Transverse colon (tissue), 4 donors: ENCODE results near the gene EBLN2. TPM values are rescaled to one million over a fixed set of nuclear protein-coding genes. Genes with fewer than 3 reads are reported as not detected.
A peak's percentile ranks its signal among the peaks of the same experiment; 100 is the strongest.

Source experiments
- DNase-seq: peaks from one replicate; pipeline ENCODE4 v3.0.0-alpha.2; 2019
- H3K27ac ChIP-seq, 4 donors: fragments of 200-600 bp; sonication (generic); 2 replicates each; pipeline ENCODE4 v1.5.1; 2016 to 2018; ENCODE audit warnings: inconsistent platforms in 4 of 4
- H3K27me3 ChIP-seq: fragments of 200-600 bp; sonication (generic); 2 replicates; pipeline ENCODE4 v1.5.1; 2017; ENCODE audit warnings: inconsistent platforms
- H3K36me3 ChIP-seq, 4 donors: fragments of 200-600 bp; sonication (generic); 2 replicates each; pipeline ENCODE4 v1.5.1; 2017 to 2019; ENCODE audit warnings: inconsistent platforms in 4 of 4
- H3K4me1 ChIP-seq, 4 donors: fragments of 200-600 bp; sonication (generic); 2 replicates each; pipeline ENCODE4 v1.5.1; 2017 to 2020; ENCODE audit warnings: inconsistent platforms in 4 of 4
- H3K4me3 ChIP-seq, 4 donors: fragments of 200-600 bp; sonication (generic); 1 replicate in 1 of 4; 2 replicates in 3 of 4; pipeline versions ENCODE4 v1.5.1 to v1.6.1; 2017 to 2019; ENCODE audit warnings: inconsistent platforms in 4 of 4
- H3K9me3 ChIP-seq, 2 donors: fragments of 200-600 bp; sonication (generic); 2 replicates each; pipeline ENCODE4 v1.5.1; 2017 to 2019; ENCODE audit warnings: inconsistent platforms in 2 of 2
- EP300 ChIP-seq: sonication (generic); formaldehyde crosslinking; IDR thresholded peaks from one replicate; pipeline ENCODE4 v1.6.1; 2017; ENCODE audit warnings: antibody characterized with exemption, low read depth
- POLR2A ChIP-seq: fragments of 450-650 bp; IDR thresholded peaks from one replicate; pipeline ENCODE4 v1.6.1; 2016; ENCODE audit warnings: antibody characterized with exemption, mild to moderate bottlenecking, moderate library complexity
- POLR2AphosphoS5 ChIP-seq, 3 donors: sonication (generic); formaldehyde crosslinking; IDR thresholded peaks; one replicate each; pipeline ENCODE4 v1.6.1; 2016; ENCODE audit warnings: antibody characterized with exemption in 3 of 3
- WGBS, 2 donors: methylation state at CpG; one replicate each; pipeline ENCODE4 v1.1.5; 2018; ENCODE audit warnings: low coverage in 1 of 2; 5-methylcytosine and 5-hydroxymethylcytosine counted together
- in situ Hi-C, 4 donors: fragments of 200-750 bp; cut with MboI; loops; one replicate each; pipeline versions ENCODE4 v1.15.0 to v1.15.1; 2017; ENCODE audit warnings: low sequenced_read_pairs in 3 of 4, low pct_ligation_motif_present in 1 of 4, low pct_unique_long_range_greater_than_20kb in 1 of 4
- intact Hi-C: fragments of 100-400 bp; cut with DNase I; formaldehyde crosslinking; loops from one replicate; pipeline ENCODE4 v1.15.1; 2023; ENCODE audit warnings: low total_unique reads
- total RNA-seq, 4 donors: library from RNA; depleted of rRNA; stranded (reverse); fragments of >200 nt; gene quantifications; one replicate each; pipeline ENCODE4 v1.1.0, GENCODE V29; 2016
- TF ChIP-seq, protein P1 (sequence below), 5 experiments: fragments of 200-600 bp in 3 of 5; fragments of 450-650 bp in 2 of 5; sonication (generic) in 3 of 5; IDR thresholded peaks; 1 replicate in 2 of 5; 2 replicates in 3 of 5; pipeline ENCODE4 v1.5.1; 2016 to 2017; ENCODE audit warnings: antibody characterized with exemption in 5 of 5, inconsistent platforms in 3 of 5, mild to moderate bottlenecking in 2 of 5, moderate library complexity in 1 of 5

The EBLN2 gene
- total RNA-seq, 4 donors from 2014 or later: 4.5 to 19.4 (median 13.7) TPM

- in situ Hi-C loops: loop anchor here in 2 of 4 donors (25.0 kb wide), 3 partner anchors 116 to 1341 kb away; partner anchors contain the start of gene SHQ1 (in 1 of the 2)
- Histone ChIP-seq H3K4me1 (peaks cover 8 to 36% (median 29%) of the 10 kb centered on the region in 4 donors), H3K27me3 (no peaks in the 10 kb centered on the region), H3K36me3 (peaks cover 0 to 10% (median 0%) of the 10 kb centered on the region in 4 donors), H3K27ac (peak overlapping the region; percentile 66 to 70 (median 68)), H3K4me3 (no peak overlapping the region), H3K9me3 (no peaks in the 10 kb centered on the region)
- 33 to 38% methylated on average over 2 of the region's 2 CpGs for WGBS, 2 donors
- intact Hi-C loops: no loop called here
- no peak for TF ChIP-seq EP300
- TF ChIP-seq POLR2AphosphoS5 (IDR thresholded peaks at IDR 0.05): peak in 1 of 3 donors; percentile 11
- DNase-seq: no peak
Observed at GRCh38 chr3:73052857-73053256, 8.6 kb upstream of the EBLN2 start.

- Histone ChIP-seq H3K4me1 (peaks cover 8 to 29% (median 23%) of the 10 kb centered on the region in 4 donors), H3K36me3 (no peaks in the 10 kb centered on the region), H3K4me3 (no peak overlapping the region), H3K9me3 (no peaks in the 10 kb centered on the region), H3K27me3 (no peaks in the 10 kb centered on the region), H3K27ac (peak overlapping the region in 3 of 4 donors; percentile 18 to 52 (median 49))
- intact Hi-C loops: loop anchor here (5.0 kb wide), 1 partner anchor 118 kb away; no protein-coding TSS in a partner anchor
- in situ Hi-C loops: loop anchor here in 3 of 4 donors (5.0 to 25.0 kb wide), 4 partner anchors 118 to 1343 kb away; partner anchors contain the start of gene SHQ1 (in 1 of the 3)
- 29 to 42% methylated on average over 2 to 8 of the region's 8 CpGs for WGBS, 2 donors
- DNase-seq: no peak
- TF ChIP-seq, protein P1, sequence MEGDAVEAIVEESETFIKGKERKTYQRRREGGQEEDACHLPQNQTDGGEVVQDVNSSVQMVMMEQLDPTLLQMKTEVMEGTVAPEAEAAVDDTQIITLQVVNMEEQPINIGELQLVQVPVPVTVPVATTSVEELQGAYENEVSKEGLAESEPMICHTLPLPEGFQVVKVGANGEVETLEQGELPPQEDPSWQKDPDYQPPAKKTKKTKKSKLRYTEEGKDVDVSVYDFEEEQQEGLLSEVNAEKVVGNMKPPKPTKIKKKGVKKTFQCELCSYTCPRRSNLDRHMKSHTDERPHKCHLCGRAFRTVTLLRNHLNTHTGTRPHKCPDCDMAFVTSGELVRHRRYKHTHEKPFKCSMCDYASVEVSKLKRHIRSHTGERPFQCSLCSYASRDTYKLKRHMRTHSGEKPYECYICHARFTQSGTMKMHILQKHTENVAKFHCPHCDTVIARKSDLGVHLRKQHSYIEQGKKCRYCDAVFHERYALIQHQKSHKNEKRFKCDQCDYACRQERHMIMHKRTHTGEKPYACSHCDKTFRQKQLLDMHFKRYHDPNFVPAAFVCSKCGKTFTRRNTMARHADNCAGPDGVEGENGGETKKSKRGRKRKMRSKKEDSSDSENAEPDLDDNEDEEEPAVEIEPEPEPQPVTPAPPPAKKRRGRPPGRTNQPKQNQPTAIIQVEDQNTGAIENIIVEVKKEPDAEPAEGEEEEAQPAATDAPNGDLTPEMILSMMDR (IDR thresholded peaks at IDR 0.05): no peak
Observed at GRCh38 chr3:73055583-73055982, 5.9 kb upstream of the EBLN2 start.

DNA sequence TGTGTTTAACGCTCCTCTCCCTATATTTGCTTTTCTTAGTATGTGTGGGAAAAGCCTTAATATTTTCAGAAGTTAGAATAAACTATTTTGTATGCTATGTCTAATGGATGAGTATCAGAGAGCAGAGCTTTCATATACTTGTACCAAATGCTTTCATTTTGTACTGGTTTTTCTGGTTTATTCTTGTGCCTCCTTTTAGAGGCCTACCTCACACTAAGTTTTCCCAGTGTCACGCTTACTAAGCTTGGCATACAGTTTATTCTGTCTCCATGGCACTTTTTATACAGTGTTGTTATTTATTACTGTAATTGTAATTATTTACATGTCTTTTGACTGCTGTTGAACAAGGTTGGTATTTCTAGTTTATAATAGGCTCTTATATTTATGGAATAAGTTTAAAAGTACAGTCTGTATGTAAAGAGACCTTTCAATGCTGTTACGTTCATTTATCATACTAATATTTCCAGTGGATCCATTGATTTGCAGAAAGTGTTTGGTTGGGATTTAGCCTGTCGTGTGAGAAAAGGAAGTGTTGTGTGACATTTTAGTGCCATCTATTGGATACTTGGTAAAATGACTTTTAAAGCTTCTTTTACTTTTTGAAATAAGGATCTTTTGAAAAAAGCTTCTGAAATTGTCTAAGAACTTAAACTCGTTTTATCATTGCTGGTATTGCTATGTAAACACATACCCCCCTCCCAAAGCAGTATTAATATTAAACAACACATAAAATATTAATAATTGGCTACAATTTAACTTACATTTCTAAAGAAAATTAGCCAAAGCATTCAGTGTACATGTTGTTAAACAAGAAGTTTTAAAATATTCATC is 5.2 kb upstream of the EBLN2 start:
- Histone ChIP-seq H3K27ac (peak overlapping the region in 3 of 4 donors; percentile 18 to 52 (median 49)), H3K9me3 (no peaks in the 10 kb centered on the region), H3K4me3 (no peak overlapping the region), H3K27me3 (no peaks in the 10 kb centered on the region), H3K4me1 (peaks cover 8 to 25% (median 22%) of the 10 kb centered on the region in 4 donors), H3K36me3 (peaks cover 0 to 5% (median 0%) of the 10 kb centered on the region in 4 donors)
- in situ Hi-C loops (loop anchor here in 3 of 4 donors (5.0 to 25.0 kb wide), 4 partner anchors 119 to 1344 kb away; partner anchors contain the start of gene SHQ1 (in 1 of the 3)), intact Hi-C loops (loop anchor here (5.0 kb wide), 1 partner anchor 119 kb away; no protein-coding TSS in a partner anchor)
- no peak for TF ChIP-seq POLR2A
- TF ChIP-seq, protein P1 (IDR thresholded peaks at IDR 0.05): peak; percentile 47 to 66 (median 57)
- DNase-seq: no peak
- WGBS, 2 donors: 16 to 18% methylated on average over 5 of the region's 5 CpGs

DNA sequence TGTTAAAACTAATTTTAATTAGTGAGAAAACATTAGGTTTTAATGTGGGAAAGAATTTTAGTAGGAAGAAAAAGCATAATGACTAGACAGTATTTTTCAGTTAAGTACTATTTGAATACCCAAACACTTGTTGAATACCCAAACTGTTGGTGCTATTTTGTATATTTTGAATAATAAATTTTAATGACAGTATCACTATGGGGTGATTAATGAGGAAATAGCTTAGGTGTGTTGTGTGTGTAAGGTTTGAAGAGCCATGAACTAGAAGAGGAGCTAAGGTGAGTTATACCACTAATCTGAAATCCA is 4.7 kb upstream of the EBLN2 start:
- no peaks in the 10 kb centered on the region for H3K9me3 ChIP-seq
- in situ Hi-C loops (loop anchor here in 3 of 4 donors (5.0 to 25.0 kb wide), 4 partner anchors 119 to 1344 kb away; partner anchors contain the start of gene SHQ1 (in 1 of the 3)), intact Hi-C loops (loop anchor here (5.0 kb wide), 1 partner anchor 119 kb away; no protein-coding TSS in a partner anchor)
- no peak overlapping the region for H3K27ac ChIP-seq
- H3K27me3 ChIP-seq: no peaks in the 10 kb centered on the region
- peaks cover 0 to 6% (median 0%) of the 10 kb centered on the region in 4 donors for H3K36me3 ChIP-seq
- no peak for DNase-seq
- no peak overlapping the region for H3K4me3 ChIP-seq
- H3K4me1 ChIP-seq: peaks cover 8 to 21% (median 20%) of the 10 kb centered on the region in 4 donors
- TF ChIP-seq POLR2A (no peak), EP300 (no peak), POLR2AphosphoS5 (IDR thresholded peaks at IDR 0.05) (no peak)
- TF ChIP-seq, protein P1 (IDR thresholded peaks at IDR 0.05): no peak
